Suprapubic skin (tissue), 4 donors: ENCODE data around the gene TREM2. TPM values are rescaled to one million over a fixed set of nuclear protein-coding genes. Genes with fewer than 3 reads are reported as not detected.

ENCODE experiments used
- DNase-seq, 2 donors: peaks; one replicate each; pipeline ENCODE4 v3.0.0-alpha.2; 2019; ENCODE audit warnings: low spot score in 2 of 2
- H3K27ac ChIP-seq: fragments of 200-600 bp; sonication (generic); one replicate; pipeline ENCODE4 v1.5.1; 2019
- H3K27me3 ChIP-seq: fragments of 200-600 bp; sonication (generic); one replicate; pipeline ENCODE4 v1.5.1; 2019
- H3K36me3 ChIP-seq: fragments of 200-600 bp; sonication (generic); one replicate; pipeline ENCODE4 v1.5.1; 2019
- H3K4me1 ChIP-seq: fragments of 200-600 bp; sonication (generic); one replicate; pipeline ENCODE4 v1.5.1; 2019
- H3K4me3 ChIP-seq: fragments of 200-600 bp; sonication (generic); one replicate; pipeline ENCODE4 v1.5.1; 2019; ENCODE audit warnings: mild to moderate bottlenecking
- H3K9me3 ChIP-seq: fragments of 200-600 bp; sonication (generic); one replicate; pipeline ENCODE4 v1.5.1; 2019
- CTCF ChIP-seq, 2 donors: fragments of 200-600 bp in 1 of 2; fragments of 450-650 bp in 1 of 2; sonication (generic) in 1 of 2; IDR thresholded peaks; one replicate each; pipeline ENCODE4 v1.5.1; 2016 to 2019; ENCODE audit warnings: antibody characterized with exemption in 2 of 2, mild to moderate bottlenecking in 1 of 2, moderate library complexity in 1 of 2
- EP300 ChIP-seq: sonication (generic); formaldehyde crosslinking; IDR thresholded peaks from one replicate; pipeline ENCODE4 v1.6.1; 2017; ENCODE audit warnings: antibody characterized with exemption
- POLR2A ChIP-seq, 2 donors: fragments of 450-650 bp; IDR thresholded peaks; one replicate each; pipeline ENCODE4 v1.6.1; 2017; ENCODE audit warnings: antibody characterized with exemption in 2 of 2, mild to moderate bottlenecking in 2 of 2, moderate library complexity in 2 of 2
- POLR2AphosphoS5 ChIP-seq, 3 donors: sonication (generic); formaldehyde crosslinking; IDR thresholded peaks; one replicate each; pipeline ENCODE4 v1.6.1; 2017; ENCODE audit warnings: antibody characterized with exemption in 3 of 3
- WGBS: methylation state at CpG from one replicate; pipeline ENCODE4 v1.1.5; 2018; 5-methylcytosine and 5-hydroxymethylcytosine counted together
- total RNA-seq, 4 donors: library from RNA; depleted of rRNA; stranded (reverse); fragments of >200 nt; gene quantifications; one replicate each; pipeline ENCODE4 v1.1.0, GENCODE V29; 2016

Gene TREM2
- under 1 TPM in 1 of 4 donors, not detected in 3; 0.99 TPM for total RNA-seq

GRCh38 chr6:41162687-41163418, at the start of gene TREM2:
TREM2 (minus strand) TSS chr6:41163116; CDS start chr6:41163082, 34 bp downstream.
- H3K27me3 ChIP-seq: peaks cover 15% of the 10 kb centered on the region
- H3K9me3 ChIP-seq: no peaks in the 10 kb centered on the region
- peaks cover 5% of the 10 kb centered on the region for H3K4me1 ChIP-seq
- no peak for DNase-seq
- no peaks in the 10 kb centered on the region for H3K36me3 ChIP-seq
- TF ChIP-seq EP300 (no peak), POLR2A (IDR thresholded peaks at IDR 0.05) (no peak), POLR2AphosphoS5 (IDR thresholded peaks at IDR 0.05) (no peak), CTCF (IDR thresholded peaks at IDR 0.05) (no peak)
- no peak within 1 kb of the TSS for H3K4me3 ChIP-seq
- WGBS: 65% methylated on average over 10 of the region's 10 CpGs
- H3K27ac ChIP-seq: no peak within 1 kb of the TSS

- 84% methylated on average over 5 of the region's 5 CpGs for WGBS
- Histone ChIP-seq H3K36me3 (no peaks in the 10 kb centered on the region), H3K4me3 (no peak overlapping the region), H3K4me1 (no peaks in the 10 kb centered on the region), H3K27me3 (peaks cover 11% of the 10 kb centered on the region), H3K9me3 (no peaks in the 10 kb centered on the region), H3K27ac (no peak overlapping the region)
- DNase-seq: no peak
- TF ChIP-seq CTCF (IDR thresholded peaks at IDR 0.05) (no peak), POLR2A (IDR thresholded peaks at IDR 0.05) (no peak), POLR2AphosphoS5 (IDR thresholded peaks at IDR 0.05) (no peak), EP300 (no peak)
Observed at GRCh38 chr6:41209547-41210320, 46.8 kb upstream of the TREM2 start.

GRCh38 chr6:41208439-41209106, 45.7 kb upstream of the TREM2 start:
- Histone ChIP-seq H3K36me3 (no peaks in the 10 kb centered on the region), H3K27ac (no peak overlapping the region), H3K4me1 (no peaks in the 10 kb centered on the region), H3K4me3 (no peak overlapping the region), H3K27me3 (peaks cover 11% of the 10 kb centered on the region), H3K9me3 (no peaks in the 10 kb centered on the region)
- no peak for DNase-seq
- TF ChIP-seq CTCF (IDR thresholded peaks at IDR 0.05): no peak
- TF ChIP-seq POLR2A (IDR thresholded peaks at IDR 0.05): no peak
- no peak for TF ChIP-seq EP300
- no peak for TF ChIP-seq POLR2AphosphoS5 (IDR thresholded peaks at IDR 0.05)
- 85% methylated on average over 7 of the region's 7 CpGs for WGBS

GRCh38 chr6:41204156-41204555, 41.2 kb upstream of the TREM2 start:
- Histone ChIP-seq H3K27ac (no peak overlapping the region), H3K36me3 (no peaks in the 10 kb centered on the region), H3K4me3 (no peak overlapping the region), H3K27me3 (peaks cover 4% of the 10 kb centered on the region), H3K4me1 (peaks cover 4% of the 10 kb centered on the region), H3K9me3 (no peaks in the 10 kb centered on the region)
- DNase-seq: no peak
- 71% methylated on average over 1 of the region's 1 CpG for WGBS
- TF ChIP-seq EP300 (no peak), POLR2AphosphoS5 (IDR thresholded peaks at IDR 0.05) (no peak), POLR2A (IDR thresholded peaks at IDR 0.05) (no peak), CTCF (IDR thresholded peaks at IDR 0.05) (no peak)

- no peak overlapping the region for H3K4me3 ChIP-seq
- H3K27me3 ChIP-seq: peaks cover 13% of the 10 kb centered on the region
- H3K9me3 ChIP-seq: no peaks in the 10 kb centered on the region
- no peak for TF ChIP-seq CTCF (IDR thresholded peaks at IDR 0.05)
- TF ChIP-seq EP300: no peak
- no peak for TF ChIP-seq POLR2A (IDR thresholded peaks at IDR 0.05)
- no peak for TF ChIP-seq POLR2AphosphoS5 (IDR thresholded peaks at IDR 0.05)
- peaks cover 4% of the 10 kb centered on the region for H3K4me1 ChIP-seq
- DNase-seq: peak in 1 of 2 donors; percentile 21
- WGBS: 66% methylated on average over 8 of the region's 8 CpGs
- no peaks in the 10 kb centered on the region for H3K36me3 ChIP-seq
- no peak overlapping the region for H3K27ac ChIP-seq
Observed at GRCh38 chr6:41201764-41202173, 38.9 kb upstream of the TREM2 start.
